ENCODE measurements around the gene MICOS13.

GRCh38 chr19:5669212-5669611 is 11.1 kb downstream of the MICOS13 start:
- no peak for TF ChIP-seq POLR2A (IDR thresholded peaks at IDR 0.05)
- no peak for TF ChIP-seq CTCF (IDR thresholded peaks at IDR 0.05)
